SK-N-DZ (cell line): ENCODE results near the gene DUSP6. TPM values are rescaled to one million over a fixed set of nuclear protein-coding genes. Genes with fewer than 3 reads are reported as not detected.

Experiments used
- DNase-seq: peaks from one replicate; pipeline ENCODE4 v3.0.0-alpha.2; 2015; ENCODE audit warnings: low spot score
- polyA plus RNA-seq, 2 experiments: library from polyadenylated mRNA; depleted of rRNA; stranded (reverse); fragments of >200 nt; gene quantifications; 2 replicates each; pipeline ENCODE4 v1.2.3, GENCODE V29; 2014

The DUSP6 gene, protein sequence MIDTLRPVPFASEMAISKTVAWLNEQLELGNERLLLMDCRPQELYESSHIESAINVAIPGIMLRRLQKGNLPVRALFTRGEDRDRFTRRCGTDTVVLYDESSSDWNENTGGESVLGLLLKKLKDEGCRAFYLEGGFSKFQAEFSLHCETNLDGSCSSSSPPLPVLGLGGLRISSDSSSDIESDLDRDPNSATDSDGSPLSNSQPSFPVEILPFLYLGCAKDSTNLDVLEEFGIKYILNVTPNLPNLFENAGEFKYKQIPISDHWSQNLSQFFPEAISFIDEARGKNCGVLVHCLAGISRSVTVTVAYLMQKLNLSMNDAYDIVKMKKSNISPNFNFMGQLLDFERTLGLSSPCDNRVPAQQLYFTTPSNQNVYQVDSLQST
- polyA plus RNA-seq (2014; cell fraction: cytosol; rRNA removed): 0.02 and 0.35 TPM in 2 replicates
- 0.67 and 1.4 TPM in 2 replicates for polyA plus RNA-seq (2014; cell fraction: nucleus; rRNA removed)

- DNase-seq: peak; percentile 86
Measured at GRCh38 chr12:89352492-89353187, at the start of gene DUSP6. Gene DUSP6, minus strand, starts transcription at chr12:89352501. Its CDS starts 462 bp downstream, at chr12:89352039.

GRCh38 chr12:89401433-89402058 is 49.2 kb upstream of the DUSP6 start:
- DNase-seq: no peak

GRCh38 chr12:89400415-89400814 is 48.1 kb upstream of the DUSP6 start:
- no peak for DNase-seq

GRCh38 chr12:89395712-89396111 is 43.4 kb upstream of the DUSP6 start:
- no peak for DNase-seq

DNA sequence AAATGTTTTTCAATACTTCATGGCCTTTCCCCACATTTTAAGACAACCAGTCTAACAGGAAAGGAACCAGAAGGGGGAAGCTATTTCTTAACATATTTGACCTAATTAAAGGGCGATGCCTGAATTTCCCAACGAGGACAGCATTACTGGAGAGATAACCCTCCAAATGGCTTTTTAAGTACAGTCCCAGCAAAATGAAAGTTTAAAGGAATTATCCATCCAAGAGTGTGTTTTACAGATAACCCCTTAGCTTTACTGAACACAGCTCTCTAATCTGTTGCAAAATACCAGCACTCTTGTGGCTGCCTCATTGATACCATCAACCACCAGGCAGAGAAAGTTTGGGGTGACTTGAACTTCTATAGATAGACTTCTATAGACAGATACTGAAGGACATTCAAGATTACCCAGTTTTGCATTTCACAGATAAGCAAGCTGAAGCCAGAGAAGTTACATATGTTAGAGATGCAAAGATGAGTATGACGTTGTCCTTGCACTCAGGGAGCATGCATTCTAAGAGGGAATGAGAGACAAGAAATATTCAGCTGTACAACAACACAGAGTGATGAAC is 41.3 kb upstream of the DUSP6 start:
- no peak for DNase-seq

- no peak for DNase-seq
Measured at GRCh38 chr12:89392391-89392790, 40.1 kb upstream of the DUSP6 start.

- DNase-seq: no peak
Measured at GRCh38 chr12:89391726-89392336, 39.5 kb upstream of the DUSP6 start.

DNA sequence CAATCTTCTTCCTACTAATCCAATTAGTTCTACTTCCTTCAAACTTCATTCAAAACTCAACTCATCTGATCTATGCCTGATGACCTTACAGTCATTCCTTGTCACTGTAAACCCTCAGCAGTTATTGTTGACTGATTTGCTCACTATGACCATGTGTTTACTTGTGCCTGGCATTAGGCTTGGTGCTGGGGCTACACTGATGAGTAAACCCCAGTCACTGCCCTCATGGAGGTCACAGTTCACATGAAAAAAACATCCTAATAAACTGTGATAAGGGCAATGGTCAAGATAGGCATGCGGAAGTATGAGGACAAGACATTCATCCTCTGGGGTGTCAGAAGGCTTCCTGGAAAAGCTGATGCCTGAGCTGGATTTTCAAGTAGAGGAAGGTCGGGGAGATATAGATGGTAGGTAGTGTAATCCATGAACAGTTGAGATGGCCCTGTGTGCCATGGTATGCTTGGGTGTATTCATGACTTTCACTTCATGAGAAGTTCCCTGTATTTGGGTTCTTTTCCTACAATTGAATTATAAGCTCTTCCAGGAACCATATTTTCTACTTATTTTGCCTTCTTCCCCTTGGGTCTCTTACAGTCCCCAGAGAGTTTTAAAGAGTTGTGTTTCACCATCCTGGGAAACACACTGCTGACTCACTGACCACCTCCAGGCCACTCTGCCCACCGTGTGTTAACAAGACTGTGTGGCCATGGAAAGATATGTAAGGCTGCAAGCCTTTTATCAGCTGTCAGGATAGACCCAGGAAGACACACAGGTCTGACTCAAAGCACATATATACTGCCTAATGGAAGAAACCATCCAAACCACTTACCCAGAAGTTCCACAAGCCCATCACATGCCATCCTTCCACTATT is 38.7 kb upstream of the DUSP6 start:
- no peak for DNase-seq

GRCh38 chr12:89389755-89390661 is 37.7 kb upstream of the DUSP6 start:
- DNase-seq: no peak

- no peak for DNase-seq
Measured at GRCh38 chr12:89386138-89386537, 33.8 kb upstream of the DUSP6 start.

DNA sequence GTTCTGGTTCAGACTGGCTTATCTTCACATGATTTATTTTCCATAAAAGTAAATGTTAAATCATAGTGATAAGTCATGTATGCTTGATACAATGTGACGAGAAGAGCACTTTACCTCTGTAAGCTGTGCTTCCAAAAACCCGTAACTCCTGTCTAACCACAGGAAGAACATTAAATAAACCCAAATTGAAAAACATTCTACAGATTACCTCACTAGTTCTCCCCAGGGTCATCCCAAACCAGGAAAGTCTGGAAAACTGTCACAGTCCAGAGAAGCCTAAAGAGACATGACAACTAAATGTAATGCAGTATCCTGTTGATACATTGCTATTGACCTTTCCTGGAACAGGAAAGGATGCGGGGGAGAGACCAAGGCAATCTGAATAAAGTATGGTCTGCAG is 32.5 kb upstream of the DUSP6 start:
- DNase-seq: no peak

GRCh38 chr12:89384050-89384758 is 31.9 kb upstream of the DUSP6 start:
- DNase-seq: no peak

- DNase-seq: no peak
Measured at GRCh38 chr12:89383235-89384049, 31.1 kb upstream of the DUSP6 start.

DNA sequence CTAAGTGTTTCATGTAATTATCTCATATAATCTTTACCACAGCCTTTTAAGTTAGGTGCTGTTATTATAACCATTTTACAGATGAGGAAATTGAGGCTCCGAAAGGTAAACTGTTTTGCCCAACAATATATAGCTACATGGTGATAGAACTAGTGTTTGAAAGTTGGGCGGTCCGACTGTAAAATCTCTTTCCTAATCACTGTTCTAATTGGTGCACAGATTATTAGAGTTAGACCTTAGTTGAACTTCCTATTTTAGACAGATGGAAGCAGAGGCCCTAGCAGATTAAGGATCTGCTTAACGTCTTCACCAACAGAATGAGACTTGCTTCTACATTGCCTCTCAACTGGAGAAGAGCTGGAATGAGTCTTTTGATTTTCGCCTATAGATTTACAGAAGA is 30.0 kb upstream of the DUSP6 start:
- no peak for DNase-seq

DNA sequence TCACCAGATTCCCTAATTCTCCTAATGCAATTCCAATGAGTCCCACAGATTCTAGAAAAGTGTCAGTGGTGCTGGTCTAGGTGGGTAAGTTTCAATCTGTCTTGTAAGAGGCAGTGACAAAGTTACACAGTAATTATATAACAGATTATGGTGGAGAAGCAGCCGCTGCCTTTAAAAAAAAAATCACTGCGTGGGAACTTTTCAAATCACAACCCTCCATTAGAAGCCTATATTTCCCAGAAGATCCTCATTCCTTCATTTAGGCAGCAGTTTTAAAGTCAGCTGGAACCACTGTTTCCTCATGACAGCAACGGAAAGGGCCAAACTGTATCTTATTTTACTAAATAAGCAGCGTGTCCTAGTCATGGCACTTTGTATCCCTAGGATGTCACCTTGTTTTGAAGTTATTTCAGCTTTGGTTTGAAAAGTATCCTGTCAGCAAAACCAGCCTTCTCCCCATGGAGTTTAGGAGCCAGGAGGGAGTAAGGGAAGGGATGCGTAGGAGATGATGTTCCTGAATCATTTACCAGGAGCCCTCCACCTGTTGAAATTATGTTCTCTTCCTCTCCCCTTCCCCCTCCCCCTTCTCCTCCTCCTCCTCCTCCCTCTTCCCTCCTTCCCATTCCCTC is 27.7 kb upstream of the DUSP6 start:
- DNase-seq: no peak

DNA sequence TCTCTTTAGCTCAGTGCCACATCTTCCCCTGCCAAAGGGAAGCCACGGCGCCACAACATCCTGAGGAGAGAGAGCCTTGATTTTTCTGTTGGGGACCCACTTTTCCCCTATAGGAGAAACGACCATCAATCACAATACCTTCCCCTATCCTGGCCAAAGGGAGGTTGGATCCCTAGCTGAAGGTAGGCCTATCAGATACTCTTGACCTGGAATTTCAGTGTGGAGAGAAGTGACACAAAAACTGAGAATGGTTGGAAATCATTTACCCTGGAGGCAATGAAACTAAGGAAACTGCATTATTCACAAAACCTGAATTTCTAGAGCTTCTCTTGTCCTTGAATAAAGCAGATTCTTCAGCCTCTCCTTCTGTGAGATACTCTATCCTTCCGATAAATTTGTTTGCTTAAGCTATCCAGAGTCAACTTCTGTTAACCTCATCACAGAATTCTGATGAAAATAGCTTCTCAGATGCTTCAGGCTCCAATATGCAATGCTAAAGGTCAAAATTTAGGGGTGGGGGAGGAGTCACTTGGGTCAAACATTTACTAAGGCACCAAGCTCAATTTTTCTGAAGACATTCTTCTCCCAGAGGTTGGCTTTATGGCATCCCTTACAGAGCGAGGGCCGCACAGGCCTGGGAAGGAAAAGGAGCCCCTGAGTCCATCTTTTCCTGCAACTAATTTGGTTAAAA is 27.0 kb upstream of the DUSP6 start:
- DNase-seq: no peak

GRCh38 chr12:89376844-89377243 is 24.5 kb upstream of the DUSP6 start:
- no peak for DNase-seq
